H1 (cell line): Measurements from ENCODE around the gene CTNNA3. TPM values are rescaled to one million over a fixed set of nuclear protein-coding genes. Genes with fewer than 3 reads are reported as not detected.

Experiments
- CTCF ChIA-PET: fragments of 300-600 bp; sonication (Branson Sonifier 250); formaldehyde crosslinking; loops from one replicate; lab custom pipeline; 2021; ENCODE audit not compliant: partially characterized antibody; lab: Charles Lee
- POLR2A ChIA-PET: fragments of 300-600 bp; sonication (Branson Sonifier 250); formaldehyde crosslinking; loops from one replicate; lab custom pipeline; 2021; ENCODE audit warnings: inconsistent platforms; ENCODE audit not compliant: partially characterized antibody; lab: Charles Lee
- DNase-seq, 2 experiments: peaks; one replicate each; pipeline versions ENCODE4 v3.0.0 to v3.0.0-alpha.2; 2010 to 2022; ENCODE audit warnings: low spot score in 2 of 2, low read depth in 1 of 2, mixed read lengths in 1 of 2
- FAIRE-seq: peaks from 2 replicates; lab custom pipeline; 2011; peaks lifted over from hg19 to GRCh38; lab: Jason Lieb, UNC
- H2AFZ ChIP-seq: 2 replicates; pipeline ENCODE4 v1.8.1; 2012; ENCODE audit warnings: low read length, inconsistent platforms
- H2AK5ac ChIP-seq: 2 replicates; pipeline ENCODE4 v1.6.1; 2013; ENCODE audit warnings: low read depth, low read length
- H2BK120ac ChIP-seq: replicated peaks from 2 replicates; pipeline ENCODE3; 2013; ENCODE audit warnings: low read depth, low read length, inconsistent platforms
- H2BK12ac ChIP-seq: 2 replicates; pipeline ENCODE4 v1.6.1; 2013; ENCODE audit warnings: low read depth, low read length
- H2BK15ac ChIP-seq: 2 replicates; pipeline ENCODE4 v1.6.1; 2013; ENCODE audit warnings: low read length
- H2BK20ac ChIP-seq: 2 replicates; pipeline ENCODE4 v1.6.1; 2013; ENCODE audit warnings: low read length
- H2BK5ac ChIP-seq: 2 replicates; pipeline ENCODE4 v1.6.1; 2013; ENCODE audit warnings: low read depth, low read length
- H3K14ac ChIP-seq: 2 replicates; pipeline ENCODE4 v1.6.1; 2013; ENCODE audit warnings: inconsistent platforms; ENCODE audit not compliant: insufficient read length
- H3K18ac ChIP-seq: 2 replicates; pipeline ENCODE4 v1.6.1; 2013; ENCODE audit warnings: low read length; ENCODE audit errors: extremely low read depth
- H3K23ac ChIP-seq: 2 replicates; pipeline ENCODE4 v1.6.1; 2013; ENCODE audit warnings: inconsistent platforms; ENCODE audit not compliant: insufficient read length
- H3K23me2 ChIP-seq: 2 replicates; pipeline ENCODE4 v1.6.1; 2013; ENCODE audit warnings: low read depth, low read length
- H3K27ac ChIP-seq: 2 replicates; pipeline ENCODE4 v1.6.1; 2011; ENCODE audit warnings: low read depth, low read length, inconsistent platforms
- H3K27me3 ChIP-seq, 4 experiments: replicated peaks in 1 of 4; 1 replicate in 1 of 4; 2 replicates in 3 of 4; pipeline versions ENCODE4 v1.6.1 to v1.8.1; 2011 to 2013; ENCODE audit warnings: low read length in 3 of 4, mild to moderate bottlenecking in 3 of 4, inconsistent platforms in 2 of 4, mixed read lengths in 2 of 4, moderate library complexity in 1 of 4; ENCODE audit not compliant: control insufficient read depth in 3 of 4, insufficient read depth in 3 of 4; ENCODE audit errors: extremely low read depth in 1 of 4
- H3K36me3 ChIP-seq, 4 experiments: 2 replicates each; pipeline versions ENCODE4 v1.6.1 to v1.8.1; 2011 to 2013; ENCODE audit warnings: mild to moderate bottlenecking in 4 of 4, low read length in 3 of 4, moderate library complexity in 2 of 4, control low read depth in 1 of 4, inconsistent platforms in 1 of 4; ENCODE audit not compliant: insufficient read depth in 4 of 4, control insufficient read depth in 2 of 4
- H3K4ac ChIP-seq: replicated peaks from 2 replicates; pipeline ENCODE3; 2013; ENCODE audit warnings: low read length, low read depth, mixed read lengths, inconsistent platforms; ENCODE audit not compliant: insufficient read length
- H3K4me1 ChIP-seq, 4 experiments: replicated peaks in 1 of 4; 1 replicate in 1 of 4; 2 replicates in 3 of 4; pipeline versions ENCODE4 v1.6.1 to v1.8.1; 2011 to 2013; ENCODE audit warnings: low read length in 3 of 4, inconsistent platforms in 2 of 4, mixed read lengths in 1 of 4; ENCODE audit not compliant: insufficient read depth in 4 of 4, control insufficient read depth in 3 of 4
- H3K4me2 ChIP-seq, 2 experiments: 2 replicates each; pipeline versions ENCODE4 v1.6.1 to v1.8.1; 2011 to 2013; ENCODE audit warnings: low read depth in 2 of 2, low read length in 2 of 2, control low read depth in 1 of 2, inconsistent platforms in 1 of 2, mild to moderate bottlenecking in 1 of 2; ENCODE audit not compliant: insufficient read depth in 1 of 2
- H3K4me3 ChIP-seq, 4 experiments: fragments of 200-600, 300-600 bp in 1 of 4; sonication (generic), shearing (Covaris generic), sonication (Bioruptor Twin) in 1 of 4; 2 replicates each; pipeline versions ENCODE4 v1.5.1 to v1.8.1; 2011 to 2016; ENCODE audit warnings: low read length in 4 of 4, low read depth in 3 of 4, control low read depth in 2 of 4, inconsistent platforms in 2 of 4, mild to moderate bottlenecking in 2 of 4, mixed read lengths in 1 of 4, moderate library complexity in 1 of 4; ENCODE audit not compliant: insufficient read depth in 2 of 4; ENCODE audit errors: extremely low read depth in 1 of 4
- H3K56ac ChIP-seq: replicated peaks from 2 replicates; pipeline ENCODE3; 2013; ENCODE audit warnings: low read depth, mild to moderate bottlenecking, mixed read lengths, low read length, inconsistent platforms; ENCODE audit not compliant: insufficient read length
- H3K79me1 ChIP-seq: 2 replicates; pipeline ENCODE4 v1.6.1; 2013; ENCODE audit warnings: low read depth, low read length, control low read depth
- H3K79me2 ChIP-seq, 2 experiments: 2 replicates each; pipeline versions ENCODE4 v1.6.1 to v1.8.1; 2012 to 2013; ENCODE audit warnings: low read length in 2 of 2, mild to moderate bottlenecking in 2 of 2, inconsistent platforms in 1 of 2; ENCODE audit not compliant: insufficient read depth in 2 of 2, control insufficient read depth in 1 of 2
- H3K9ac ChIP-seq, 4 experiments: replicated peaks in 1 of 4; 1 replicate in 1 of 4; 2 replicates in 3 of 4; pipeline versions ENCODE4 v1.6.1 to v1.8.1; 2011 to 2013; ENCODE audit warnings: low read depth in 3 of 4, low read length in 3 of 4, control low read depth in 2 of 4, mild to moderate bottlenecking in 2 of 4, moderate library complexity in 2 of 4, inconsistent platforms in 1 of 4; ENCODE audit errors: extremely low read depth in 1 of 4
- H3K9me3 ChIP-seq, 2 experiments: 2 replicates each; pipeline versions ENCODE4 v1.6.1 to v1.8.1; 2012 to 2013; ENCODE audit warnings: mild to moderate bottlenecking in 2 of 2, moderate library complexity in 2 of 2, control low read depth in 1 of 2, inconsistent platforms in 1 of 2, low read depth in 1 of 2, low read length in 1 of 2, mixed read lengths in 1 of 2; ENCODE audit not compliant: insufficient read depth in 2 of 2
- H4K20me1 ChIP-seq, 2 experiments: replicated peaks in 1 of 2; 2 replicates each; pipeline versions ENCODE3 to v1.8.1; 2011 to 2013; ENCODE audit warnings: inconsistent platforms in 2 of 2, low read length in 2 of 2, mild to moderate bottlenecking in 1 of 2; ENCODE audit not compliant: insufficient read depth in 2 of 2, control insufficient read depth in 1 of 2
- H4K5ac ChIP-seq: 2 replicates; pipeline ENCODE4 v1.6.1; 2013; ENCODE audit warnings: low read length, low read depth, mixed read lengths, inconsistent platforms; ENCODE audit not compliant: insufficient read length
- H4K8ac ChIP-seq: 2 replicates; pipeline ENCODE4 v1.8.0; 2013; ENCODE audit warnings: mild to moderate bottlenecking, moderate library complexity, low read length, inconsistent platforms; ENCODE audit not compliant: insufficient read depth; ENCODE audit errors: extremely low read depth
- H4K91ac ChIP-seq: replicated peaks from 2 replicates; pipeline ENCODE3; 2013; ENCODE audit warnings: low read length, mixed read lengths, inconsistent platforms; ENCODE audit not compliant: insufficient read length
- ASH2L ChIP-seq: fragments of 200-600, 300-600 bp; sonication (generic); IDR thresholded peaks from one replicate; pipeline ENCODE4 v1.7.1; 2017; ENCODE audit warnings: low read length
- BRCA1 ChIP-seq: IDR thresholded peaks from 2 replicates; pipeline ENCODE4 v1.6.1; 2012; ENCODE audit warnings: low read depth, low read length, improper control_type of control experiment
- E2F6 ChIP-seq: IDR thresholded peaks from 2 replicates; pipeline ENCODE4 v1.6.1; 2012; ENCODE audit warnings: inconsistent platforms
- EZH2 ChIP-seq: fragments of 200-600 bp; sonication (generic); IDR thresholded peaks from 2 replicates; pipeline ENCODE4 v1.7.1; 2012; ENCODE audit warnings: low read depth, mild to moderate bottlenecking, moderate library complexity, low read length, inconsistent platforms; ENCODE audit not compliant: severe bottlenecking
- KDM5A ChIP-seq: fragments of 200-600 bp; IDR thresholded peaks from 2 replicates; pipeline ENCODE4 v1.7.1; 2012; ENCODE audit warnings: mild to moderate bottlenecking, low read length, inconsistent platforms, mixed read lengths
- RBBP5 ChIP-seq: IDR thresholded peaks from 2 replicates; pipeline ENCODE4 v1.7.1; 2012; ENCODE audit warnings: low read depth, mild to moderate bottlenecking, inconsistent platforms, low read length, moderate library complexity, borderline replicate concordance
- SAP30 ChIP-seq: fragments of 300-600 bp; sonication (generic); IDR thresholded peaks from 2 replicates; pipeline ENCODE4 v1.7.1; 2012; ENCODE audit warnings: low read length, moderate library complexity, mild to moderate bottlenecking, inconsistent platforms; ENCODE audit not compliant: insufficient read depth, insufficient replicate concordance
- SIX5 ChIP-seq: IDR thresholded peaks from 2 replicates; pipeline ENCODE4 v1.6.1; 2011; ENCODE audit warnings: mild to moderate bottlenecking, low read depth, low read length
- SP2 ChIP-seq: IDR thresholded peaks from 2 replicates; pipeline ENCODE4 v1.6.1; 2012; ENCODE audit warnings: mild to moderate bottlenecking, low read length, inconsistent platforms
- SUZ12 ChIP-seq: fragments of 200-600 bp; sonication (generic); IDR thresholded peaks from 2 replicates; pipeline ENCODE4 v1.6.1; 2012; ENCODE audit warnings: mild to moderate bottlenecking, inconsistent platforms, low read length, moderate library complexity, mixed read lengths
- TCF12 ChIP-seq: IDR thresholded peaks from 2 replicates; pipeline ENCODE4 v1.6.1; 2011; ENCODE audit warnings: low read depth, mild to moderate bottlenecking, low read length
- polyA plus RNA-seq, 7 experiments: library from polyadenylated mRNA; depleted of rRNA in 3 of 7; stranded (reverse) in 5 of 7; unstranded in 2 of 7; fragments of >200 nt in 5 of 7; fragments of 200-250 nt in 2 of 7; gene quantifications; 1 replicate in 5 of 7; 2 replicates in 1 of 7; 4 replicates in 1 of 7; pipeline versions ENCODE4 v1.2.1 to v1.2.3, GENCODE V29; 2011 to 2013; ENCODE audit warnings: missing spikeins in 2 of 7, mixed read lengths in 2 of 7
- total RNA-seq: library from RNA; stranded (reverse); fragmentation: NEBNext Ultra II Directional; extraction: Animal tissue kit (Norgen Biotek cat#: 25700); gene quantifications from 2 replicates; pipeline ENCODE4 v1.2.1, GENCODE V29; 2021

The CTNNA3 gene
- total and polyA plus RNA-seq, 2 of the 8 experiments (the other 6 are each of a cell fraction or from before 2014, with no cell fraction given), result 1.3 to 1.5 TPM

GRCh38 chr10:67506757-67507091, 189.3 kb downstream of the CTNNA3 start:
- DNase-seq (no peak), FAIRE-seq (no peak)
- no peak overlapping the region for H2BK15ac ChIP-seq
- no peaks in the 10 kb centered on the region for H3K23me2 ChIP-seq
- no peaks in the 10 kb centered on the region for H3K79me2 ChIP-seq
- no peak overlapping the region for H3K14ac ChIP-seq
- no peaks in the 10 kb centered on the region for H3K9me3 ChIP-seq
- H3K56ac ChIP-seq, result no peak overlapping the region
- POLR2A ChIA-PET, result no interaction called here
- H3K4me3 ChIP-seq, result no peak overlapping the region
- H2AK5ac ChIP-seq, result no peak overlapping the region
- H4K8ac ChIP-seq, result no peak overlapping the region
- no peaks in the 10 kb centered on the region for H3K79me1 ChIP-seq
- H2AFZ ChIP-seq, result 0 out of 2 replicates have a peak overlapping the region, but pooled peaks have one; percentile 26
- no peak overlapping the region for H4K91ac ChIP-seq
- H2BK5ac ChIP-seq, result no peak overlapping the region
- no peak for TF ChIP-seq RBBP5
- TF ChIP-seq E2F6, result no peak
- TF ChIP-seq EZH2, result no peak
- TF ChIP-seq SUZ12, result no peak
- TF ChIP-seq ASH2L, result no peak
- TF ChIP-seq SP2, result no peak
- TF ChIP-seq TCF12, result no peak
- TF ChIP-seq SIX5, result no peak
- no peak for TF ChIP-seq SAP30
- no peak for TF ChIP-seq BRCA1
- no peak for TF ChIP-seq KDM5A
- no peaks in the 10 kb centered on the region for H3K36me3 ChIP-seq
- H3K9ac ChIP-seq, result no peak overlapping the region
- H2BK120ac ChIP-seq, result no peak overlapping the region
- H4K5ac ChIP-seq, result no peak overlapping the region
- H4K20me1 ChIP-seq, result no peaks in the 10 kb centered on the region
- CTCF ChIA-PET, result interaction anchor here (0.8 to 1.6 kb wide), 5 partner anchors 18 to 879 kb away, joined by 3 to 5 read pairs (median 4); no protein-coding TSS in a partner anchor
- H3K4me2 ChIP-seq, result no peak overlapping the region
- no peak overlapping the region for H3K4ac ChIP-seq
- no peak overlapping the region for H2BK12ac ChIP-seq
- H3K27me3 ChIP-seq, result no peaks in the 10 kb centered on the region
- H2BK20ac ChIP-seq, result no peak overlapping the region
- no peak overlapping the region for H3K23ac ChIP-seq
- H3K27ac ChIP-seq, result no peak overlapping the region
- H3K4me1 ChIP-seq, result no peaks in the 10 kb centered on the region
- H3K18ac ChIP-seq, result no peak overlapping the region
